ENCODE results near the gene AGAP9.
"Not testable (repeated sequence)": the region's sequence is repeated elsewhere in the genome, so short reads cannot be mapped to it uniquely, and the experiment has no call there.

AGAP9 gene

GRCh38 chr10:47523475-47523874 is at the start of gene AGAP9:
Gene AGAP9, minus strand, starts transcription at chr10:47523638. Its CDS starts 112 bp downstream, at chr10:47523526.
- DNase-seq, result not testable (repeated sequence)

DNA sequence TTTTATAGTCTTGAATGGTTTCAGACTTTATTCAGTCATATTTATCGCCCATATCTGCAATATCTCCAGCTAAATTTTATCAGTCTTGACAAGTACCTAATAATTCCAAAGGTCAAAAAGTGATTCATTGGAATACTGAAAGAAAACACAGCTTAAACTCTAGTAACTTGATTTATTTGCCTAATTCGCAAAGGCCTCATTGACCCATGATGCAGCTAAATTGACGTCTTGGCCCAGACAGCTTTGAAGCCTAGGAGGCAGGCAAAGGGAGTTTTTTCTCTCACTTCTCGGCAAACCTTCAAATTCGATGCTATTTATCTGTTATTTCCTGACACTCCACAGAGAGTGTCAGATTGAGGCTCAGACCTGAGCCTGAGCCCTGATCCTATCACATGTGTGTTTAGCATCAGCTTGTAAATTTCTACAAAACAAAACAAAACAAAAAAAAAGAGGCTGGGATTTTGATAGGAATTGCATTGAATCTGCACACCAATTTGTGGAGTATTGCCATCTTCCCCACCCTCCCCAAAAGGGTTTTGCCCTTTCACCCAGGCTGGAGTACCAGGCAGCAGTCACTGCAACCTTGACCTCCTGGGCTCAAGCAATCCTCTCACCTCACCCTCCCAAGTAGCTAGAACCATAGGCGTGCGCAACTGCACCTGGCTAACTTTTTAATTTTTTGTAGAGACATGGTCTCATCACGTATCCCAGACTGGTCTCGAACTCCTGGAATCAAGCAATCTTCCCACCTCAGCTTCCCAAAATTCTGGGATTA is 47.9 kb upstream of the AGAP9 start:
- not testable (repeated sequence) for DNase-seq

- DNase-seq, result not testable (repeated sequence)
Measured at GRCh38 chr10:47566757-47567156, 43.3 kb upstream of the AGAP9 start.

DNA sequence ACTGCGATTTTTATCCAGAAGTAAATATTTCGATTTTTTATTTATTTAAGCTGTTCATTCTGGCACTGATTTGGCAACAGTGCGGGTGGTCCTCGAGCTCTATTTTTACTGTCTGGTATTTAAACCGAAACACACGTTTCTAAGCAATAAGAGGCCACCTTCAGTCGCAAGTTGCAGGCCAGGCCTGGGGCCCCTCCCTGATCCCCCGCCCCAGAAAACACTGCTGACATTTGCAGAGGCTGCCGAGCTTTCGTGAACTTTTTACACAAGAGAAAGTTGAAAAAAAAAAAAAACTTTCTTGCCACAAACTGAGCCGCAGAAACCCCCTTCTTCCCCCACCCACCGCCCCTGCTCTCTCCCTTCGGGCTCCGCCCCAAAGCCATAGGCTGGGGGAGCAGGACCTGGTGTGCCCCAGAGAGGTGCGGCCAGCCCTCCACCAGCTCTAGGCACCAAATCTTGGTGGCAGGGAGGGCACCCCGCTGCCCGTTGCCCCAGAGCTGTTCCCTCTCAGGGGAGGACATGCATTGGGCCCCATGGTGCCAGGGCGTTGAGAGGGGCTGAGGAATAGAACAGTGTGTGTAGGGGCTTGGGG is 42.8 kb upstream of the AGAP9 start:
- not testable (repeated sequence) for DNase-seq

DNA sequence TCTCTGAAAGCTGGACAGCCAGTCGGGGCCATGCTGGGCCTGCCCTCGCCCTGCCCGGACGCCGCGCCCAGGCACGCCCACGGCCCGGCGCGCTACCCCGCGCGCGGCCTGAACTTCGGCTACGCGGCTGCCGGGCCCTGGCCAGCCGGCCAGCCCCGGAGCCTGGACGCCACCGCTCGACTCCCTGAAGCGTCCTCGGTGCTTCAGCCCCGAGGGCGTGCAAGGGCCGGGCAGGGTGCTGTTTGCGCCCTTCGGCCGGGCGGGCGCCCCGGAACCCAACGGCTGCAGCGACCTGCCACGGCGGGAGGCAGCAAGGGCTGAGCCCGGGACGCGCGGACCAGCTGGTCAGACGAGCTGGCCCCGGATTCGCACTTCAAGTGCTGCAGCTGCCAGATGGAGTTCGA is 42.1 kb upstream of the AGAP9 start:
- DNase-seq, result not testable (repeated sequence)

GRCh38 chr10:47564953-47565352 is 41.5 kb upstream of the AGAP9 start:
- DNase-seq, result not testable (repeated sequence)

DNA sequence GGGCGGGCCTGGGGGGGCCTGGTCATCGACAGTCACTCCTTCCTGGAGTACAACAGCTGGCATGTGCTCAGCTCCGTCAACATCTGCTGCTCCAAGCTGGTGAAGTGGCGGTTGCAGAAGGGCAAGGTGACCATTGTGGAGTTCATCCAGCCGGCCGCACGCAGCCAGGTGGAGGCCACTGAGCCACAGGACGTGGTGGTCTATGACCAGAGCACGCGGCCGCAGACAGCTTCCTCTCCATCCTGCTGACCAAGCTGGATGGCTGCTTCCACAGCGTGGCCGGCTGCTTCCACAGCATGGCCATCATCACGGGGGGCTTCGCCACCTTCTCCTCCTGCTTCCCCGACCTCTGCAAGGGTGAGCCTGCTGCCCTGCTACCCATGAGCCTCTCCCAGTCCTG is 40.9 kb upstream of the AGAP9 start:
- DNase-seq, result not testable (repeated sequence)

- not testable (repeated sequence) for DNase-seq
Measured at GRCh38 chr10:47560452-47560851, 37.0 kb upstream of the AGAP9 start.

GRCh38 chr10:47559718-47560308 is 36.4 kb upstream of the AGAP9 start:
- DNase-seq, result not testable (repeated sequence)

DNA sequence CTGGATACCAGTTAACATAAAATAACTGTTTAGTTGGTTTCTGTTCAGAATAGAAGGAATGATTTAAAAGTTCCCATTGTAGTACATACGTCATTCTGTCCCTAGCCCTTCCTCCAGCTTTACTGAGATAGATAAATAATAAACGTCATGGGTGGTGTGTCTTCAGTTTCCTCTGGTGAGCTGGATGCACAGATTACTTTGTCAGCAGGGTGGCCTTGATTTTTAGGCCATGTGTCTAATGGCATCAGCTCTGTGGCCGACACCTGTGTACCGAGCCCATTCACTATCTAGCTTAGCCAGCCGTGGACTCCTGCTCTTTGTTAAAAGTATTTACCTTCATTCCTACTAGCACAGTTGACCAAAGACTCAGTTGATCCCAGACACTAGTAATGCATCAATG is 34.7 kb upstream of the AGAP9 start:
- DNase-seq, result not testable (repeated sequence)

DNA sequence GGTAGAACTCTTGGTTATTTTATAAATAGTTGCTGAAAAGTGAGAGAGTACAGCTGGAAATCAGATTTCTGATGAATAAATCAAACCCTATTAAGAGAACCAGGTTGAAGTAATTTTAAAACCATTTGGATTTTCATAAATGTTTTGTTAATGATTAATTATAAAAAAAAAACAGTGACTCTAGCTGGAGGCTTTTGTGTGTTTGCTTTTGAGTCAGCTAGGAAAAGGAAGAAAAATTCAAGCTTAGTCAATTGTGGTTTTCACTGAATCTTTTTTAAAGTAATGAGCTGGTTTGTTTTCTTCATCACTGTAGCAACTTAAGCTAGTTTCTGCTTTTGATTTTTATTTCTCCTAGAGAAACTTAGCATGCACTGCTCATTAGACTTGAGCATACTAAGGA is 34.2 kb upstream of the AGAP9 start:
- DNase-seq, result not testable (repeated sequence)

DNA sequence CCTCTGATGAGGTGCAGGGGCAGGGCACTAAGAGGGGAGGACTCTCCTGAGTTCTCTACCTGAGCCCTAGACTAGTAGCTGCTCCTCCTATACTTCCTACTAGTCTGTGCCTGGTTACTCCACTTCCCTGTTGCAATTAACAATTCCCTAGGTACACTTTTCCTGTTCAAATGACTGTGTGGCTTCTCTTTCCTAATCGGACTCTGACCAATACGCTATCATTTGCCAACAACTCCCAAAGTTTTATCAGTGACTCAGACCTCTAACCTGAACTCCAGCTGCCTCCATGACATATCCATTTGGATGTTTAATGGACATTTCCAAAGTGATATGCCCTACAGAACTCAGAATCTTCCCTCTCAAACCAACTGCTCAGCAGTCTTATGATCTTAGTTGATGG is 31.9 kb upstream of the AGAP9 start:
- DNase-seq, result not testable (repeated sequence)

DNA sequence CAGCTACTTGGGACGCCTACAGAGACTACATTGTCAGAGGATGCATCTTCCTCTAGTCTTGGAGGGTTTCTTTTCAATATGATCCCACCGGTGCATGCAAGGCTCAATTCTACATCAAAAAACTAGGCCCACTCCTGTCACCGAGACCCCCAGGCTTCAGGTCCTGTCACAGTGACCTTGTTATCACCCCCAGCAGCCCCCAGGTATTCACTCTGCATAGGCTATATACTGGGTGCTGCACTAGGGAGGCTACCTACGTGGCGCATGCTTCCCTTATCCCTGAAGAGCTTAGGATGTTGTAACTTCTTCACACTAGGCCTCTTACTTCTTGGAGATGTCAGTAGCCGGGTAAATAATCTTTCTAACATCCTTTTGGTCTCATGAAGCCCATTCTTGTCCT is 31.1 kb upstream of the AGAP9 start:
- DNase-seq, result not testable (repeated sequence)

- not testable (repeated sequence) for DNase-seq
Measured at GRCh38 chr10:47553860-47554247, 30.4 kb upstream of the AGAP9 start.

DNA sequence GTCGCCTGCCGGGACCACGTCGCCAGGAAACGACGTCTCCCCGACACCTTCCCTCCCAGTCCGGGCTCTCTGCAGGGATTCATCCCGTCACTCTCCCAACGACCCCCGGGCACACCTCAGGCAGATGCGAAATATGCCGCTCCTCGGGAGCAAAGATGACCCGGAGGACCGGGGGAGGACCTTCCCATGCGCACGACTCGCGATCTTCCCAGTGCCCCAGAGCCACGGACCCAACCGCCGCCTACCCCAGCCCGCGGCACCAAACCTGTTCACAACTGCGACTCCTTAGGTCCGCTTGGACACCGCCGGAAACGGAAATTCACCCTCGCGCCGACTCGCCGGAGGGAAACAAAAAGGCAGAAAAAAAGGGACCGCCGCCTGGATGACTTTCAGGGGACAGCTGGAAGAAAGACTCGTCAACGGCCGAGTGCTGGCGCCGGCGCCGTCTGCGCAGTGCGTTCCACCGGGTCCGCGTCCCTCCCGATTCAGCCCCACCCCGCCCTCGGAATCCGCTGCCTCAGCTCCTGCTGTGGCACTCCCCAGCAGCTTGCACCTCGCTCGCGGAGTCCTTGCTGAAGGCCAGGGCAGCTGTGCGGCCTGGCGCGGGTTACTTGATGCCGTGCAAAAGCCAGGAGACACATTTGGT is 29.9 kb upstream of the AGAP9 start:
- DNase-seq, result peak; percentile 72

GRCh38 chr10:47552719-47553118 is 29.3 kb upstream of the AGAP9 start:
- peak; percentile 45 for DNase-seq

GRCh38 chr10:47547286-47547685 is 23.8 kb upstream of the AGAP9 start:
- not testable (repeated sequence) for DNase-seq

DNA sequence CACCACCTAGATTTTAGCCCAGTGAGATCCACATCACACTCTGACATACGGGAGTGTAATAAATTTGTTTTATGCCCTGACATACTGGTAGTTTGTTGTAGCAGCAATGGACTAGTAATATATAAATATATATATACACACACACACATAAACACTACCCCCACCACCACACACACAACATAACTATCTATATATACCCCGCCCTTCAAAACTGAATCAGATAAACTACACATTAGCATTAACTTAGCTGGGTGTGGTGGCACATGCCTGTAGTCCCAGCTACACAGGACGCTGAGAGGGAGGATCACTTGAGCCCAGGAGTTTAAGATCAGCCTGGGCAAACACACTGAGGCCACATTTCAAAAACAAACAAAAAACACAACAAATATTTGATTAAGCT is 13.0 kb upstream of the AGAP9 start:
- not testable (repeated sequence) for DNase-seq

- DNase-seq, result not testable (repeated sequence)
Measured at GRCh38 chr10:47502313-47502712, 21.1 kb downstream of the AGAP9 start.

DNA sequence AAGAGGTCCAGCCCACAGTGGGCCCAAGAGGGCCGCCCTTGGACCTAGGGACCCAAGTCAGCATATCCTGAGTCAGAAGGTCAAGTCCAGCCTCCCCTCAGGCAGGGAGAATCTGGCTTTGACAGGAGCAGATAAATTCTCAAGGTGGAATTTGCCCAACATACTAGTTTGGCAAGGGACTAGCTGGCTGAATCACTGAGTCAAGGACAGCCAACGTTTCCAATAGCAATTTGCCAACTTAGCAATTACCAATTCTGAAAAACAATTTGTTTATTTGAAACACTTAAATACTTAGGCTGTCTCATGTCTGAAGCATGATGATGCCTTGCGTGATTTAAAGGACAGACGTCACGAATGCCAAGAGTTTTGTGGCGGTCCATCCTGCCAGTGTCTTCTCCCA is 29.2 kb downstream of the AGAP9 start:
- DNase-seq, result not testable (repeated sequence)

DNA sequence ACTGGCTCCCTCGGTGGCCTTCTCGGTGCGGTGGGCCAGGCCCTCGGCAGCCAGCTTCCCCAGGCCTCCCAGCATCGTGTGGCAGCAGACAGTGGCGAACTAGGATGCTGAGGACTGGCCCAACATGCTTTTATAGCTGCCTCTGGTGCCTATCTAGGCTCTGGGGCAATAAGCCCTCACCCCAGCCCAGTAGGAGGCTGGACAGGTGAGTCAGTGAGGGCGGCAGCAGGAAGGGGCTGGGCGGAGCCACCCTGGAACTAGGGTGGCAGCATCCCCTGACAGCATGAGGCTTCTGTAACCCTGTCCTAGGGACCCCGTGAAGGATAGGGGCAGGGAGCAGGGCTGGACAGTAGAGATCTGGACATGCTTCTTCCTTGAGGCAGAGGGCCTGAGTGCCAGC is 31.8 kb downstream of the AGAP9 start, which contains the start of gene FAM25G:
Gene FAM25G (minus strand): TSS at position 101 of the 400 bp plus-strand sequence. CDS start 26 bp downstream, at position 75.
- DNase-seq, result not testable (repeated sequence)

DNA sequence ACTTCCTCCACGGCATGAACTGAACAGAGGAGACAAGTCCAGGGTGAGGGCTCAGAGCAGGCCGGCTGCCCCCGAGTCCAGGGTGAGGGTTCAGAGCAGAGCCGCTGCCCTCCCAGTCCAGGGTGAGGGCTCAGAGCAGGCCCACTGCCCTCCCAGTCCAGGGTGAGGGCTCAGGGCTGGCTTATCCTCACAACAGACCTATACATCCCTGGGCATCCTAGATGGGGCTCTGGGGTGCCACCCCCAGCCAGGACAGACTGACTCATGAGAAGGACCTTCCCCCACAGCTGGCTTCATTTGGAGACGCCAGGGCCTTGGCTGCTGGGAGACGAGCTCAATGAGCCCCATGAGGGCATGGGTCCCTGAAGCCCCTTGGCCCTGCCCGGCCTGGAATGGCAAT is 33.8 kb downstream of the AGAP9 start:
- DNase-seq, result not testable (repeated sequence)

DNA sequence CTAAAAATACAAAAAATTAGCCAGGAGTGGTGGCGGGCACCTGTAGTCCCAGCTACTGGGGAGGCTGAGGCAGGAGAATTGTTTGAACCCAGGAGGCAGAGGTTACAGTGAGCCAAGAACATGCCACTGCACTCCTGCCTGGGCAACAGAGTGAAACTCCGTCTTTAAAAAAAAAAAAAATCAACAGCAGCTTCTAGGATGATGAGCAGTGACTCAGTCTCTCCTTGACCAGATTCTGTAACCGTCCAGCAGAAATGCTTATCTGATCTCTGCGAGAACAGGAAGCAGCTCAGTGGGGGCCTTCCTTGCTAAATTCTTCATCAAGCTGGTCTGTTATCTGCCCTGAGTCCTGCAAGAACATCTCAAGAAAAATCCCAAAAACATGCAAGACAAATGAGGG is 37.5 kb downstream of the AGAP9 start:
- not testable (repeated sequence) for DNase-seq

All from CD4-positive, alpha-beta T cell treated with Interleukin-6 for 4 hours (primary cell).